K562 (cell line): Measurements from ENCODE around the gene CIAO3. TPM values are rescaled to one million over a fixed set of nuclear protein-coding genes. Genes with fewer than 3 reads are reported as not detected.
A peak's percentile ranks its signal among the peaks of the same experiment; 100 is the strongest.

ENCODE experiments used
- CREB3 ChIP-seq: fragments of 450-650 bp; conservative IDR thresholded peaks from 2 replicates; pipeline ENCODE4 v1.6.1; 2016; ENCODE audit warnings: missing genetic modification characterization, low read depth, mild to moderate bottlenecking, missing compliant biosample characterization, moderate library complexity
- CREB3L1 ChIP-seq: fragments of 450-650 bp; IDR thresholded peaks from 2 replicates; pipeline ENCODE4 v1.6.1; 2014; ENCODE audit warnings: low read depth, mild to moderate bottlenecking, moderate library complexity, borderline replicate concordance
- EP400 ChIP-seq: fragments of 450-650 bp; IDR thresholded peaks from 2 replicates; pipeline ENCODE4 v1.6.1; 2017; ENCODE audit warnings: antibody characterized with exemption, mild to moderate bottlenecking, moderate library complexity
- FIP1L1 ChIP-seq: fragments of 200-400 bp; formaldehyde crosslinking; IDR thresholded peaks from 2 replicates; pipeline ENCODE4 v1.6.1; 2018; ENCODE audit warnings: mild to moderate bottlenecking, low read depth, low read length; ENCODE audit not compliant: poor library complexity, severe bottlenecking
- HMG20B ChIP-seq: fragments of 250-450 bp; sonication (Bioruptor Pico); IDR thresholded peaks from 2 replicates; pipeline ENCODE4 v1.5.0; 2021; ENCODE audit warnings: mild to moderate bottlenecking
- MIER1 ChIP-seq: fragments of 450-650 bp; IDR thresholded peaks from 2 replicates; pipeline ENCODE4 v1.6.1; 2016; ENCODE audit warnings: antibody characterized with exemption, mild to moderate bottlenecking, low read depth
- RNF2 ChIP-seq: sonication (generic); IDR thresholded peaks from 2 replicates; pipeline ENCODE4 v1.6.1; 2016
- SMARCA5 ChIP-seq: fragments of 450-650 bp; IDR thresholded peaks from 2 replicates; pipeline ENCODE4 v1.6.1; 2016
- TOE1 ChIP-seq, 2 experiments: fragments of 450-650 bp in 1 of 2; sonication (generic) in 1 of 2; formaldehyde crosslinking in 1 of 2; IDR thresholded peaks; 2 replicates each; pipeline versions ENCODE4 v1.7.1 to v1.8.0; 2016 to 2022; ENCODE audit warnings: borderline replicate concordance in 2 of 2, mild to moderate bottlenecking in 2 of 2, antibody characterized with exemption in 1 of 2, inconsistent platforms in 1 of 2, low read depth in 1 of 2, missing genetic modification reagents in 1 of 2, moderate library complexity in 1 of 2
- ZNF445 ChIP-seq: fragments of 250-450 bp; sonication (Bioruptor Pico); IDR thresholded peaks from 2 replicates; pipeline ENCODE4 v1.4.0; 2020; ENCODE audit warnings: low read depth, mild to moderate bottlenecking, moderate library complexity
- ZNF639 ChIP-seq, 2 experiments: fragments of 200-800 bp in 1 of 2; sonication (Bioruptor generic) in 1 of 2; sonication (generic) in 1 of 2; formaldehyde crosslinking in 1 of 2; IDR thresholded peaks in 1 of 2; conservative IDR thresholded peaks in 1 of 2; 2 replicates each; pipeline versions ENCODE4 v1.5.0 to v1.6.1; 2016 to 2020; ENCODE audit warnings: missing compliant biosample characterization in 1 of 2, missing genetic modification characterization in 1 of 2, missing genetic modification reagents in 1 of 2
- polyA plus RNA-seq, 8 experiments: library from polyadenylated mRNA; depleted of rRNA in 4 of 8; stranded (reverse) in 5 of 8; unstranded in 3 of 8; fragments of >200 nt; fragmentation: Nextera tagmentation in 2 of 8; fragmentation: Illumina TruSeq in 1 of 8; extraction: Ambion mirVana in 2 of 8; extraction: Trizol in 1 of 8; gene quantifications; 2 replicates each; pipeline versions ENCODE4 v1.2.1 to v1.2.3, GENCODE V29; 2011 to 2014; ENCODE audit warnings: inconsistent platforms in 1 of 8, missing spikeins in 1 of 8
- total RNA-seq, 7 experiments: library from RNA; depleted of rRNA in 6 of 7; stranded (reverse); fragments of >200 nt in 6 of 7; fragmentation: Illumina TruSeq in 2 of 7; extraction: Trizol in 2 of 7; gene quantifications; 2 replicates each; pipeline versions ENCODE4 v1.2.1 to v1.2.3, GENCODE V29; 2011 to 2021; ENCODE audit warnings: low replicate concordance in 1 of 7
- TF ChIP-seq, protein P1 (sequence below): sonication (generic); formaldehyde crosslinking; IDR thresholded peaks from 2 replicates; pipeline ENCODE4 v1.8.0; 2022; ENCODE audit warnings: missing genetic modification reagents, mild to moderate bottlenecking, moderate library complexity, borderline replicate concordance
- TF ChIP-seq, protein P2 (sequence below): fragments of 200-800 bp; sonication (Bioruptor generic); IDR thresholded peaks from 2 replicates; pipeline ENCODE4 v1.6.1; 2017; ENCODE audit warnings: missing genetic modification characterization, missing compliant biosample characterization
- TF ChIP-seq, protein P3 (sequence below), 2 experiments: IDR thresholded peaks; 2 replicates each; pipeline ENCODE4 v1.6.1; 2011; ENCODE audit warnings: borderline replicate concordance in 1 of 2, control low read depth in 1 of 2, low read depth in 1 of 2, low read length in 1 of 2, mild to moderate bottlenecking in 1 of 2, mixed read lengths in 1 of 2, moderate library complexity in 1 of 2; ENCODE audit not compliant: insufficient read depth in 1 of 2, insufficient read length in 1 of 2, poor library complexity in 1 of 2, severe bottlenecking in 1 of 2; ENCODE audit errors: extremely low read depth in 1 of 2
- TF ChIP-seq, protein P4 (sequence below): sonication (generic); formaldehyde crosslinking; IDR thresholded peaks from 2 replicates; pipeline ENCODE4 v1.9.0; 2022; ENCODE audit warnings: mild to moderate bottlenecking, missing genetic modification reagents

Gene CIAO3
- total and polyA plus RNA-seq, 9 of the 15 experiments (the other 6 are each of a cell fraction or from before 2014, with no cell fraction given), result 2.2 to 35.6 (median 18.7) TPM

DNA sequence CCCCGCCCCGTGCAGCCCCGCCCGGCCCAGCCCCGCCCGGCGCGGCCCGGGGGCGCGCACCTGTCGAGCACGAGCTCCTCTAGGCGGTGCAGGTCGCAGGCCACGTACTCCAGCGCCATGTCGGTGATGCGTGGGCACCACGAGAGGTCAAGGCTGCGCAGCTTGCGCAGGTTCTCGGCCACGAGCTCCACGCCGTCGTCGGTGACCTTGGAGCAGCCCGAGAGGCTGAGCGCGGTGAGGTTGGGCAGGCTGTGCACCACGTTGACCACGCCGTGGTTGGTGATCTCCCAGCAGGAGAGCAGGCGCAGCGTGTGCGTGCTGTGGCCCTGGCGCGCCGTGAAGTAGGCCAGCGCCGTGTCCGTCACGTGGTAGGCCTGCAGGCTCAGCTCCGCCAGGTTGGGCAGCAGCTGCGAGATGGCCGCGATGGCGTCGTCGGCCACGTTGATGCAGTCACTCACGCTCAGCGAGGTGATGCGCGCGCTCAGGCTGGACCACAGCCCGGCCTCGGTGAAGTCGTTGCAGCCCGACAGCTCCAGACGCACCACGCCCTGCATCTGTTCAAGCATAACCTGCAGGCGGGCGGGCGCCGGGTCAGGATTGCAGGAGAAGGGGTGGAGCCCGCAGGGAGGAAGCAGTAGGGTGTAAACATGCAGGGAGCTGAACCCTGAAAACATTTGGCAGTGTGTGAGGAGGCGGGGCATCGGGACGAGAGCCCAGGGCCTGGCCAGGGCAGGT, 45.3 kb downstream of the CIAO3 start (continued):
- TF ChIP-seq CREB3 (tag) (peak; percentile 57; the same call in 1 of the 2 replicates), EP400 (peak; percentile 83; the same call in 1 of the 2 replicates), ZNF445 (CRISPR knock-in tag) (no peak), ZNF639 (CRISPR knock-in tag; conservative IDR thresholded peaks at IDR 0.05 in 1 of 2, IDR thresholded peaks at IDR 0.05 in 1 of 2) (no peak), CREB3L1 (peak; percentile 89), MIER1 (0 out of 2 replicates have a peak, but pooled peaks have one; percentile 24), FIP1L1 (peak; percentile 56), SMARCA5 (0 out of 2 replicates have a peak, but pooled peaks have one; percentile 25), HMG20B (CRISPR knock-in tag) (no peak), RNF2 (no peak), TOE1 (IDR thresholded peaks at IDR 0.05; ENCODE audit: borderline replicate concordance) (peak; percentile 66; the same call in 1 of the 2 replicates), TOE1 (CRISPR knock-in tag; IDR thresholded peaks at IDR 0.05; ENCODE audit: borderline replicate concordance, low read depth) (peak; percentile 89; the same call in 1 of the 2 replicates)
- TF ChIP-seq, protein P1, sequence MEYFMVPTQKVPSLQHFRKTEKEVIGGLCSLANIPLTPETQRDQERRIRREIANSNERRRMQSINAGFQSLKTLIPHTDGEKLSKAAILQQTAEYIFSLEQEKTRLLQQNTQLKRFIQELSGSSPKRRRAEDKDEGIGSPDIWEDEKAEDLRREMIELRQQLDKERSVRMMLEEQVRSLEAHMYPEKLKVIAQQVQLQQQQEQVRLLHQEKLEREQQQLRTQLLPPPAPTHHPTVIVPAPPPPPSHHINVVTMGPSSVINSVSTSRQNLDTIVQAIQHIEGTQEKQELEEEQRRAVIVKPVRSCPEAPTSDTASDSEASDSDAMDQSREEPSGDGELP, result peak; percentile 87; the same call in 1 of the 2 replicates
- TF ChIP-seq, protein P2, sequence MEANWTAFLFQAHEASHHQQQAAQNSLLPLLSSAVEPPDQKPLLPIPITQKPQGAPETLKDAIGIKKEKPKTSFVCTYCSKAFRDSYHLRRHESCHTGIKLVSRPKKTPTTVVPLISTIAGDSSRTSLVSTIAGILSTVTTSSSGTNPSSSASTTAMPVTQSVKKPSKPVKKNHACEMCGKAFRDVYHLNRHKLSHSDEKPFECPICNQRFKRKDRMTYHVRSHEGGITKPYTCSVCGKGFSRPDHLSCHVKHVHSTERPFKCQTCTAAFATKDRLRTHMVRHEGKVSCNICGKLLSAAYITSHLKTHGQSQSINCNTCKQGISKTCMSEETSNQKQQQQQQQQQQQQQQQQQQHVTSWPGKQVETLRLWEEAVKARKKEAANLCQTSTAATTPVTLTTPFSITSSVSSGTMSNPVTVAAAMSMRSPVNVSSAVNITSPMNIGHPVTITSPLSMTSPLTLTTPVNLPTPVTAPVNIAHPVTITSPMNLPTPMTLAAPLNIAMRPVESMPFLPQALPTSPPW (CRISPR knock-in tag), result peak; percentile 92
- TF ChIP-seq, protein P3, sequence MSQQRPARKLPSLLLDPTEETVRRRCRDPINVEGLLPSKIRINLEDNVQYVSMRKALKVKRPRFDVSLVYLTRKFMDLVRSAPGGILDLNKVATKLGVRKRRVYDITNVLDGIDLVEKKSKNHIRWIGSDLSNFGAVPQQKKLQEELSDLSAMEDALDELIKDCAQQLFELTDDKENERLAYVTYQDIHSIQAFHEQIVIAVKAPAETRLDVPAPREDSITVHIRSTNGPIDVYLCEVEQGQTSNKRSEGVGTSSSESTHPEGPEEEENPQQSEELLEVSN (IDR thresholded peaks at IDR 0.05; ENCODE audit: borderline replicate concordance in 1 of 2, extremely low read depth in 1 of 2, insufficient read depth in 1 of 2, insufficient read length in 1 of 2, low read depth in 1 of 2, low read length in 1 of 2, poor library complexity in 1 of 2, severe bottlenecking in 1 of 2), result peak; percentile 77 to 91
- TF ChIP-seq, protein P4, sequence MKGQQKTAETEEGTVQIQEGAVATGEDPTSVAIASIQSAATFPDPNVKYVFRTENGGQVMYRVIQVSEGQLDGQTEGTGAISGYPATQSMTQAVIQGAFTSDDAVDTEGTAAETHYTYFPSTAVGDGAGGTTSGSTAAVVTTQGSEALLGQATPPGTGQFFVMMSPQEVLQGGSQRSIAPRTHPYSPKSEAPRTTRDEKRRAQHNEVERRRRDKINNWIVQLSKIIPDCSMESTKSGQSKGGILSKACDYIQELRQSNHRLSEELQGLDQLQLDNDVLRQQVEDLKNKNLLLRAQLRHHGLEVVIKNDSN (CRISPR knock-in tag), result peak; percentile 96
